ENCODE results near the gene FKBP5.

DNA sequence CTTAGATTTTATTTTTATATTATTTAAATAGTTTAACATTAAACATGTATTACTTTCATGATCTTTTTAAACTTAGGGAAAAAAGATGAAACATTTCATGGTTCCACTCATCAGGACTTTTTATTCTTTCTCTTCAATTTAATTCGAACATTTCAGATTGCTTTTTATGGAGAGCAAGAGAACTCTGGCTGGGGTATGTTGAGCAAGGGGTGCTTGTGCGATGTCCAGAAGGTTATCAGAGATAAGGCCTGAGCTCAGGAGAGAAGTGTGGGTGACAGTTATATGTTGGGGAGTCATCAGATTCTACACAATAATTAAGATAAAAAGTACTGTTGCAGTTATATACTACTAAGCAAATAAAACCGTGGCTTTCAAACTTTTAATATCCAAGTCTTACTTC, 37.5 kb downstream of the FKBP5 start:
- TF ChIP-seq POLR2A (IDR thresholded peaks at IDR 0.05; ENCODE audit: low read length) (no peak), GATA1 (IDR thresholded peaks at IDR 0.05; ENCODE audit: low read depth, low read length) (no peak)
